Measurements from ENCODE around the gene CYTH3.

CYTH3 gene

DNA sequence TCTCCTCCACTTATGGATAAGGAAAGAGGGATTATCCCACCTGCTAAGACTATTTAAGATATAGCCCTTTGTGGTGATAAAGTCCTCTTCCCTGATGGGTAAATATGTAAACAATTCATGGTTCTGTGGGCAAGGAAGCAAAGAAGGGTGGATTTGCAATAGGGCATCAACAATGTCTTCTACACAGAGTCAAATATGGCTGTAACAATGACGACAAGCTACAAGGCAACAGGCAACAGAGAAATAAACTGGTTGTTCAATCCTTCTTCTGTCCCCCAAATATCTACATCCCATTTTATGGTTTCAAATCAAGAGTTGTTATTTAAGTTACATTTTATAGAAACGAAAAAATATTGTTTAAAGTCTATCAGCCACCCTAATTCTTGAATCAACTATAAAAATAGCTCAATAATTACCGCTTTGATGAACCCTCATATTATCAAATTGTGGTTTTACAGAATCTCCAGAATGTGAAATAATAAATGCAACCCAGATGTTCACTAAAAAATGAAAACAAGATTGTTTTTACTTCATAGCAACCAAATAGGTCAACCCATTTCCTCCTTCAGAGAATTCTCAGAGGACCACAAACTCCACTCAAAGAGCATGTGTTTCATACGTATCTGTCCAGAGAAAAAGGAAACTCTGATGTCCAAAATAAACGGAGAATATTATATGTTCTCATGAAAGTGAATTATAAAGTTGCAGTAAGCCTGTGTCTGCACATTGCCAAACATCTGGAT lies 13.8 kb downstream of the CYTH3 start:
- TF ChIP-seq, protein P1, sequence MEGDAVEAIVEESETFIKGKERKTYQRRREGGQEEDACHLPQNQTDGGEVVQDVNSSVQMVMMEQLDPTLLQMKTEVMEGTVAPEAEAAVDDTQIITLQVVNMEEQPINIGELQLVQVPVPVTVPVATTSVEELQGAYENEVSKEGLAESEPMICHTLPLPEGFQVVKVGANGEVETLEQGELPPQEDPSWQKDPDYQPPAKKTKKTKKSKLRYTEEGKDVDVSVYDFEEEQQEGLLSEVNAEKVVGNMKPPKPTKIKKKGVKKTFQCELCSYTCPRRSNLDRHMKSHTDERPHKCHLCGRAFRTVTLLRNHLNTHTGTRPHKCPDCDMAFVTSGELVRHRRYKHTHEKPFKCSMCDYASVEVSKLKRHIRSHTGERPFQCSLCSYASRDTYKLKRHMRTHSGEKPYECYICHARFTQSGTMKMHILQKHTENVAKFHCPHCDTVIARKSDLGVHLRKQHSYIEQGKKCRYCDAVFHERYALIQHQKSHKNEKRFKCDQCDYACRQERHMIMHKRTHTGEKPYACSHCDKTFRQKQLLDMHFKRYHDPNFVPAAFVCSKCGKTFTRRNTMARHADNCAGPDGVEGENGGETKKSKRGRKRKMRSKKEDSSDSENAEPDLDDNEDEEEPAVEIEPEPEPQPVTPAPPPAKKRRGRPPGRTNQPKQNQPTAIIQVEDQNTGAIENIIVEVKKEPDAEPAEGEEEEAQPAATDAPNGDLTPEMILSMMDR (IDR thresholded peaks at IDR 0.05; ENCODE audit: control insufficient read depth, insufficient read depth, low read depth, low read length, missing control alignments) = no peak
- no peak for DNase-seq (ENCODE audit: low read depth)
- no peak overlapping the region for H3K4me3 ChIP-seq (ENCODE audit: control insufficient read depth, low read depth, low read length)

DNA sequence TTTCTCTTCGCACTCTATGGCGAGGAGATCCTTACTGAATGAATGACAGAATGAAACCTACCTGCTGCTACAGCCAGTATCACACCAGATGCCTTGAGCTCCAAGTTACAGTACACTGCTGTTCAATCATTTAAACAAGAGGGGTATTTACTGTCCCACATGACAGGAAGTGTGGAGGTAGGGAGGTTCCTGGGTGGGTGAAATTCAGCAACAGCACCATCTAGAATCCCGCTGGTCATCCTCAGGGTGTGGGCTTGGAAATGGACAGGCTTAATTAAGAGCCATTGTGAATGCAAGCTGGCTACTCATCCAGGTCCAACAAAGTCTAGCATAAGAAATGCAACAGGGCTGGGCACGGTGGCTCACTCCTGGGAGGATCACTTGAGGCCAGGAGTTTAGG lies 14.7 kb downstream of the CYTH3 start:
- H3K4me3 ChIP-seq (ENCODE audit: control insufficient read depth, low read depth, low read length) = no peak overlapping the region
- DNase-seq (ENCODE audit: low read depth) = no peak
- TF ChIP-seq, protein P1 (IDR thresholded peaks at IDR 0.05; ENCODE audit: control insufficient read depth, insufficient read depth, low read depth, low read length, missing control alignments) = no peak

DNA sequence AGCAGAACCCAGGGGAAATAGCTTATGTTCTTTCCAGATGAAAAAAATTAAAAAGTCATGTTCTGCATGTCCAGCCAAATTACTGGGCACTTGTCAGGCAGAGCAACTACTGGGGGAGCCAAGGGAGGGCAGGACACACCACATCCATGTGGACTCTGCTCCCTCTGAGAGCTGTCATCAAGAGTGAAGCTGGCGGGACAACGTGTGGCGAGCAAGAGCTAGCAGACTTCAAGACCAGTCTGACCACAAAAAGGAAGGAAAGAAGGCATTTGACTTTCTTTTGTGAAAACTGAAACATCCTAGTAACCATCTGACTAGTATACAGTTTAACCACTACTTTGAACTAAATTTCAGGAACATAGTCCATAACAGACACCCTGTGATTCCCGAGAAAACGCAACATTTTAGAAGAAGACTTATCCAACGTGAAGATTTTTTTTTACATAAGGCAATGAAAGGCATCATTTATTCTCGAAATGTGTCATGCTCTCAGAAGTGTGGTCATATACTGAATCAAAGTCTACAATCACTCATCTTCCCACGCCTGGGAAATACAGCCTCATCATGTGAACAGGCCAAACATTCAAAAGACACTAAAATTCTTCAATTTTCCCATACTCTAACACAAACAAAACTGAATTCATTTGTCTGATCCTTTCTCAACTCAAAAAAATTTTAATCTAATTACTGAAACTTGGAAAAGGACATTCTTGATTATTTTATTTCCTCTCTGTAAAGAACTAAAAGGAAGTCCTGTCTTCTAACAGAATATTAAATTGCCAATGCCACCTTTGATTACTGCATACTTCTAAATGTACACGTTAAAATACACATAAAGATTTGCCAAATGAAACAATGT lies 15.5 kb downstream of the CYTH3 start:
- DNase-seq (ENCODE audit: low read depth) = no peak
- H3K4me3 ChIP-seq (ENCODE audit: control insufficient read depth, low read depth, low read length) = no peak overlapping the region
- TF ChIP-seq, protein P1 (IDR thresholded peaks at IDR 0.05; ENCODE audit: control insufficient read depth, insufficient read depth, low read depth, low read length, missing control alignments) = no peak

DNA sequence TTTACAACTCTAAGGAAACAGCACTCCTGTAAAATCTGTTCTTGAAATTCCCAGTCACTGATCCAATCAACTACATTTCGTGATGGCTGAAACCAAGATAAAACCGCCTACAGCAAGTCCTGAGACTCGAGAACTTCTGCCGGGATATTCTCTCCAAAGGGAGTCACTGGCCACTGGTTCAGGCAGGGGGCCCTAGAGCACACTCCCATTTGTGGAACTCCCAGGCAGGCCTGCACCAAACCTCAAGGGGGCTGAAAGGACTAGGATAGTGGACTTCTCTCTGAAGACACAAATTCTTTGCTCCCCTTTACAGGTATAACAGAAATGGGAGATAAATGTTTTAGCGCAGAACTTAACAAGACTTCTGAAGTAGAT lies 16.3 kb downstream of the CYTH3 start:
- TF ChIP-seq, protein P1 (IDR thresholded peaks at IDR 0.05; ENCODE audit: control insufficient read depth, insufficient read depth, low read depth, low read length, missing control alignments) = peak; percentile 46
- no peak for DNase-seq (ENCODE audit: low read depth)
- H3K4me3 ChIP-seq (ENCODE audit: control insufficient read depth, low read depth, low read length) = no peak overlapping the region

DNA sequence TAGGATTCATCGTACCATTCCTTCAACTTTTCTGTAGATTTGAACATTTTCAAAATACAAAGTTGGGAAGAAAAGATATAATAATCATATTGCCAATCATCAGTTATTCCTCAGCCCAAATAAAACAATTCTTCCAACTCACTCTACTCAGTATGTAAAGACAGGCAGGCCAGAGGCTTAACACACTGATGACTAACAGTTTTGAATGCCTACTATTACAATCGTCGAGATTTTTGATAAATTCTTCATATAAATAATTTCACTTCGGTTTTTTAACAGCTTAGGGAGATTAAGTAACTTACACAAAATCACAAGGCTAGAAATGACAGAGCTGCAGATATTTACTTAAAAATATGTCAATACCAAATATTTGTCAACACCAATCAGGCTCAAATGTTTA lies 17.6 kb downstream of the CYTH3 start:
- TF ChIP-seq, protein P1 (IDR thresholded peaks at IDR 0.05; ENCODE audit: control insufficient read depth, insufficient read depth, low read depth, low read length, missing control alignments) = no peak

DNA sequence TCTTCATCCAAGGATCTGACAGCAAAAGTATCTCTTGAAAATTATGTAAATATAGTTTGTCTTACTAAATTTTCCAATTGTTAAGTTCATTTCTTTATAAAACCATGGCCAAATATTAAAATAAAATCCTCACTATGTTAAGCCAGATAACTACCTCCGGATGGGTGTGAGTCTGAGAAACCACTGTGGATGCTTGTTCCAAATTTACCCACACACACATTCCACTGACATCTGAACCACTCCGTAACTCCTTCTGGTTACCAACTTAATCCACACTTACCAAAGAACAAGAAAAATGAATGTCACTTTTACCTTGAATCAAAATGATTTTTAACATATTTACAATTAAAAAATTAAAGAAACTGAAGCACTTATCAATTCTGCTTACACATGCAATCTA lies 19.7 kb downstream of the CYTH3 start:
- H3K4me3 ChIP-seq (ENCODE audit: control insufficient read depth, low read depth, low read length) = no peak overlapping the region
- DNase-seq (ENCODE audit: low read depth) = no peak
- TF ChIP-seq, protein P1 (IDR thresholded peaks at IDR 0.05; ENCODE audit: control insufficient read depth, insufficient read depth, low read depth, low read length, missing control alignments) = no peak

More for the DNA sequence above, 17.6 kb downstream of the CYTH3 start:
- no peak for DNase-seq (ENCODE audit: low read depth)
- no peak overlapping the region for H3K4me3 ChIP-seq (ENCODE audit: control insufficient read depth, low read depth, low read length)
